NCI-H526 (cell line): ENCODE results near the gene C11orf98.
"Not testable (repeated sequence)": the region's sequence is repeated elsewhere in the genome, so short reads cannot be mapped to it uniquely, and the experiment has no call there.

Experiments used
- DNase-seq, 2 experiments: peaks; one replicate each; lab custom pipeline; 2025; lab: John Stamatoyannopoulos, UW

Gene C11orf98

DNA sequence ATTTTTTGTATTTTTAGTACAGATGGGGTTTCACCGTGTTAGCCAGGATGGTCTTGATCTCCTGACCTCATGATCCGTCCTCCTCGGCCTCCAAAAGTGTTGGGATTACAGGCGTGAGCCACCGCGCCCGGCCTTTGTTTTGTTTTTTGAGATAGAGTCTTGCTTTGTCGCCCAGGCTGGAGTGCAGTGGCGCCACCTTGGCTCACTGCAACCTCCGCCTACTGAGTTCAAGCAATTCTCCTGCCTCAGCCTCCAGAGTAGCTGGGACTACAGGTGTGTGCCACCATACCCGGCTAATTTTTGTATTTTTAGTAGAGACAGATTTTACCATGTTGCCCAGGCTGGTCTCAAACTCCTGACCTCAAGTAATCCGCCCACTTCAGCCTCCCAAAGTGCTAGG lies 14.7 kb downstream of the C11orf98 start:
- DNase-seq: not testable (repeated sequence)

GRCh38 chr11:62649486-62649885 lies 15.5 kb downstream of the C11orf98 start:
- DNase-seq: no peak

GRCh38 chr11:62648967-62649364 lies 16.0 kb downstream of the C11orf98 start:
- no peak for DNase-seq

DNA sequence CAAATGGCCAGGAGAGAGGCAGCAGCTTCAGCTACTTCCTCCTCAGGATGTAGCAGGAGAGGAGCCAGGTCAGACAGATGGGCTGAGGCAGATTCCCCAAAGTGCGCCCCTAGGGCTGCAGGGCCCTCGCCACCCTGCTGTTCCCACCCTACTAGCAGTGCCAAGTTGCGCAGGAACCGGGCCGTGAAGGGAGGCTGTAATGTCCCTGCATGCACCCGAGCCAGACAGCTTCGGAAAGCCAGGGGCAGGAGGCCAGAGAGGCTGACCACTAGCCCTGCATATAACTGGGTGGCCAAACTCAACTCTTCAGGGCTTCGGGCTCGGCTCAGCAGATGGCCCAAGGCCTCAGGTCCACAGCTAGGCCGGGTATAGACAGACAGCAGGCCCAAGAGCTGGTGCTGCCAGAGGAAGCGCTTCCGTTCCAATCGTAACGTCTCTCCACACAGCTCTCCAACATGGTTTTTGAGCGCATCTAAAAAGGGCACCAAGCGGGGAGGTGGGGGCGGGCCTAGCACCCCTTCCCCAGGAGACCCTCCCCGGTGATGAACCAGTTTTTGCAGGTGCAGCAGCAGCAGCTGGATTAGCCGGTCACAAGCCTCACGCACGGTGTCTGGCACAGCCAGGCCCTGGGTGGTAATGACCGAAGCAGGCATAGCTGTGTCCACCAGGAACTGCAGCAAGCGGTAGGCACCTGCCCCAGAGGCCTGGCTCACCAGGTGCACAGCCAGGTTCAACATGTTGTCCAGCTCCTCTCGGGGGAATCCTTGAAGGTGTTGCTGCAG lies 16.6 kb downstream of the C11orf98 start:
- no peak for DNase-seq

GRCh38 chr11:62647609-62648005 lies 17.4 kb downstream of the C11orf98 start:
- DNase-seq: no peak

DNA sequence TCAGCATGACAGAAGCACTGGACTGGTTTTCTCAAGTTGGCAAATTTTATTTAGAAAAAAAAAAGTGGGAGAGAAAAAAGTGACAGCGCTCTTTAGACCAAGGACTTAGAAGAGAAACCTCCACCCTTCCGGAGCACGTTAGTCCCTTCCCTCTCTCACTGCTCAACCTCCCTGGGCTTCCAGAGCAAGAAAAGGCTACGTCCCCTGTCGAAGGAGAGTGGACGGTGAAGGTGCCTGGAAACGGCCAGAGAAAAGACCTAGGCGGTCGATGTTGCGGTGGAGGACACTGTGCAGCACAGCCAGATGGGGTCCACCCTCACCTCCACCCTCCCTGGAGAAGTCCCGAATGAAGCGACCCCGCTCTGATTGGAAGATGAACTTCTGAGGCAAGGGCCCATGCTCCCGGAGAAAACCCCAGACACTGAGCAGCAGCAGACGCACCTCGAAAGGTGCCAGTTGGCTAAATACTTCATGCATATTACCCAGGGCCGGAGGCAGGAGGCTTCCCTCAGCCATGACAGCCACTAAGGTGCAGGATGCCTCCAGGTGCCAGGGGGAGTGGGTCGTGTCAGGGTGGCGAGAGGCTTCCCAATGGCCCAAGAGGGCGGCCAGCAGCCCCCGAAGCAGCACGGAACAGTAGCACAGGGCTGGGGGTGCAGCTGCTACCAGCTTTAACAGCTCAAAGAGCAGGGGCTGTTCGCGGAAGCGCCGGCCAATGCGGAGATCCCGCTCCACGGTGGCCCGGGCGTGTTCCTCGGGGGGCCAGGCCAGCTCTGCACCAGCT lies 18.0 kb downstream of the C11orf98 start:
- DNase-seq: no peak

GRCh38 chr11:62645946-62646824 lies 18.8 kb downstream of the C11orf98 start, which contains the start of gene GANAB:
Gene GANAB (minus strand): TSS chr11:62646613. CDS start chr11:62646599, 14 bp downstream.
- peak; percentile 97 to 100 for DNase-seq

- no peak for DNase-seq
Observed at GRCh38 chr11:62645671-62645945, 19.4 kb downstream of the C11orf98 start.

- DNase-seq: no peak
Observed at GRCh38 chr11:62644220-62644619, 20.8 kb downstream of the C11orf98 start.

DNA sequence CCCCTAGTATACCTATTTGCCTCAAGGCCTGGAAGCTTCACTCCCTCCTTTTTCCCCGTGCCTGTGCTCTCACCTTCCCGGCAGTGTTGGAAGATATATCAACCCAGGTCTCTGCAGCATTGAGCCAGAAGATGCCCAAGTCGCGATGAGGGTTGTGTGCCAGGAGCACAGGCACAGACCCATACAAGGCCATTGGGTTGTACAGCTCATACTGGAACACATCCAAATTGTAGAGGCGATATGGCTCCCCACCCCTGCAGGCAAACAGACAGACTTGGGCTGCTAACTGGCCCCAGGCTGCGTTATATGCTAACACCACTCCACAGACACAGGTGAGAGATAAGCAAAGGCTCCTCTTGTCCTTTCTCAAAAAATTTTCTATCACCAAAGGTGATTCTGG lies 32.5 kb downstream of the C11orf98 start:
- no peak for DNase-seq

DNA sequence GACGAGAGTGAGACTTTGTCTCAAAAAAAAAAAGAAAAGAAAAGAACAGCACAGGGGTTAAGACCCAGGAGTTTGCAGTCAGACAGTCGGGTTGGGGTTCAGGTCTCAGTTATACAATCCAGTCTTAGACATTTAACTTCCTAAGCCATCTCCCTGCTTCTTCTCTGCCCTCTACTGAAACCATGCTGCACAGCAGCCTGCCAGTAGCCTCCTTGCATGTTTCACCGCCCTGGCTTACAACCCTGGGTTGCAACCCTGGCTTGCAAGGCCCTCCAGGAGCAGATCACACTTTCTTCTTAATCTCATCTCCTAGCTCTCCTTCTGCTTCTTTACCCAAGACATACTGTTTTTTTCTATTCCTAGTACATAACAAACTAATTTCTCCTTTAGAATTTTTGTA lies 37.3 kb downstream of the C11orf98 start:
- DNase-seq: no peak

GRCh38 chr11:62622476-62623089 lies 42.4 kb downstream of the C11orf98 start:
- DNase-seq: no peak

DNA sequence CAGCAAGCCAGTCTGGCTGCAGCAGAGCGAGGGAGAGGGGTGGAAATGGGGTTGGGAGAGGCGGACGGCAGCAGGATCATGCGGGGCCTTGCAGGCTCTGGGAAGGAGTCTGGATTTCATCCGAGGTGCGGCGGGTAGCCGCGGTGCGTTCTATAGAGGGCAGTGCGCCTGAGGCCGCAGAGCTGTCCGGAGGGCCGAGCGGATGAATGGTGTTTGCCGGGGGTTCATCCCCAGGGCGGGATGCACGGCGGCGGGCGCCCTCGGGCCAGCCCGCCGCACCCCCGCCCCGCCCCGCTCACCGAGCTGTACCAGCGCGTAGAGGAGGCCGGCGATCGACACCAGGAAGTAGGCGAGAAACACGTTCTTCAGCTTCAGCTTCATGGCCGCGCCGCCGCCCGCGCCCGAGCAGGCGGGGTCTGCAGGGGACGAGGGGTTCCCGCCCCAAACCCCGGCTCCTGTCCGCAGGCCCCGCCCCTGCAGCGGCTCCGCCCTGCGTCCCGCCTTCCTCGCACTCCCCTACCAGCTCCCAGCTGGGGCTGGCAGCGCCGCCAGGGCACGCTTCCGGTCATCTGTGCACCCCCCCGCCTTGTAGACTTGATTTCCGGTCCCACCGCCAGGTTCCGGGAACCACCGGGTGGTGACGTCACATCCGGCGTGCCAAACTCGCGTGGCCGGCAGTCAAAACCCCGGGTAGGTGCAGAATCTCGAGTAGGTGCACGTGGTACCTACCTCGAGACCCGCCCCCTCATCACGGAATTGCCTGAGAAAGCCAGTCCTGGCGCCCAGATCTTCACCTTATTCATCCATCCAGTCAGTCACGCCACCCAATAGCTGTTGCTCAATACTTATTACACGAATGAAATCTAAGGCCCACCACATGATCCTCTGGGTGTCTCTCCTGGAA lies 43.2 kb downstream of the C11orf98 start, which contains the start of gene B3GAT3:
Gene B3GAT3, minus strand, starts transcription at position 420 of the 904 bp plus-strand sequence. Its CDS starts 39 bp downstream, at position 381.
- DNase-seq: peak; percentile 97 to 99

DNA sequence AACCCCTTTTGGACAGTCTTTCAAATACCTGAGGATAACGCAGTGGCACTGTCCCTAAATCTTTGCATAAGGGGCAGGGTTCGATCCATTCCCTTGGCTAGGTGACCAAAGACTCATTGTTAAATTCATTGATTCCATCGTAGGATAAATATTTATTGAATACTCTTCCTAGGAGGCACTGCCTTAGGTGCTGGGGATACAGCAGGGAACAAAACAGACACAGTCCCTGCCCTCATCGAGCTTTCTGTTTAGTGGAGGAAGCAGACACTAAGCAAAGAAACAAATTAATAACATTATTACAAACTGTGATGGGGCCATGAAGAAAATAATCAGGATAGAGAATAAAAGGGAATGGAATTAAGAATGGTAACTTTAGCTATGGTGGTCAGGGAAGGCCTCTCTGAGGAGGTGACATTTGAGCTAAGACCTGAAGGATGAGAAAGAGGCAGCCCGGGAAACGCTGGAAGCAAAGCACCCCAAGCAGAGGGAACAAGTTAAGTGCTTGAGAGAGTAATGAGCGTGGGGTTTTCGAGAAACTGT lies 43.9 kb downstream of the C11orf98 start:
- no peak for DNase-seq

DNA sequence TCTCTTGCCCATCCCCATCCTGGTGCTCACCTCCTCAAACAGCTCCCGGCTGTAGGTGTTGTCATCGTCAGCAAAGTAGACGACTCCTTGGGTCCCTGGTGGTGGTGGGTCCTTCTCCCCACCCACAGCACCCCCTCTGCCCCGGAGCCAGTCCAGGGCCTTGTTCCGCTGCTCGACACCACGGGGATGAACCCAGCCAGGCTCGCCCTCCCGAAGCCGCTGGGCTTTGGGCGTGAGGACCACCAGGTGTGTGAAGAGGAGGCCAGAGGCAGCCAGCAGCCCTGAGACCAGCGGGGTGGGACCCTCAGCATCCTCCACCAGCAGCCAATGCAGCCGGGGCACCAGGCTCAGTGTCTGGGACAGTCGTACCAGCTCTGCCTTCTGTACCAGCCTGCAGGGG lies 48.1 kb downstream of the C11orf98 start:
- not testable (repeated sequence) for DNase-seq

DNA sequence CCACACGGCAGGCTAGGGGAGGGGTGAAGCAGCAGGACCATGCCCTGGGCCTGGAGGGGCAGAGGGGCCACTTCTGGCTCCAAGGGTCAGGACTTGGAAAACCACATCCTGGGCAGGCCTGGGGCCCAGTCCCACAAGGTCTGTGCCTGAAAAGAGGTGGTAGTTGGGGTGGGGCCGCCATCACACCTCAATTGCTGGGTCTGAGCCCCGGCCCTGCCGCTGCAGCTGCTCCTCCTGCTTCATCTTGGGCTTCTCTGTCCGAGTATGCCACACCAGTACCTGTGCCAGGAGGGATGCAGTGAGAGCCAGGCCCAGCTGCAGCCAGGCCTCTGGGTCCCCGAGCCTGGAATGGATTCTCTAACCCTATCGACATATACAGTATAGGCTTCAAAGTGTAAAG lies 49.5 kb downstream of the C11orf98 start:
- DNase-seq: no peak

DNA sequence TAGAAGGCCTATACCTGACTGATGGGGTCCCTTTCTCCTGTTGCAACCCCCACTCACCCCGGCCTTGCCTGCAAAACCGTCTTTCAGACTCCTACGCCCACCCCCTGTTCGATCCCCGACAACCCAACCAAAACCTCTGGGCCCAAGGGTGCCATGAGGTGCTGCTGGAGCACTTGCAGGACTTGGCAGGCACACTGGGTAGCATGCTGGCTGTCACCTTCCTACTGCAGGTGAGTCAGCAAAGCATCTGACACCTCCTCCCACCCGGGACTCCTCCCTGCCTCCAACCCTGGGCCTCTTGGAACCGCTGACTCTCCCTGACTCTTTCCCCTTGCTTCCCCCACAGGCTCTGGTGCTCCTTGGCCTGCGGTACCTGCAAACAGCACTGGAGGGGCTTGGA lies 50.7 kb downstream of the C11orf98 start:
- DNase-seq: no peak

DNA sequence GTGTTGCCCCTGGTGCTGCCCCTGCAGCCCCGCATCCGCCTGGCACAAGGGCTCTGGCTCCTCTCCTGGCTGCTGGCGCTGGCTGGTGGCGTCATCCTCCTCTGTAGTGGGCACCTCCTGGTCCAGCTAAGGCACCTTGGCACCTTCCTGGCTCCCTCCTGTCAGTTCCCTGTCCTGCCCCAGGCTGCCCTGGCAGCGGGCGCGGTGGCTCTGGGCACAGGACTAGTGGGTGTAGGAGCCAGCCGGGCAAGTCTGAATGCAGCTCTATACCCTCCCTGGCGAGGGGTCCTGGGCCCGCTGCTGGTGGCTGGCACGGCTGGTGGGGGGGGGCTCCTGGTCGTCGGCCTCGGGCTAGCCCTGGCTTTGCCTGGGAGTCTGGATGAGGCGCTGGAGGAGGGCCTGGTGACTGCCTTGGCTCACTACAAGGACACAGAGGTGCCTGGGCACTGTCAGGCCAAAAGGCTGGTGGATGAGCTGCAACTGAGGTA lies 51.7 kb downstream of the C11orf98 start:
- DNase-seq: no peak
